Activated CD4-positive, alpha-beta T cell treated with anti-CD3 and anti-CD28 coated beads, Interleukin-2, amount 10 ng/mL, durations not matched to agents 7 days and 5 days (primary cell): ENCODE measurements around the gene OSBPL7. TPM values are rescaled to one million over a fixed set of nuclear protein-coding genes. Genes with fewer than 3 reads are reported as not detected.

Source experiments
- CTCF ChIA-PET: fragments of 350-600 bp; sonication (Branson Sonifier 250); formaldehyde crosslinking; loops from one replicate; lab custom pipeline; 2021; ENCODE audit warnings: antibody characterized with exemption; lab: Charles Lee
- POLR2A ChIA-PET: fragments of 350-600 bp; sonication (Branson Sonifier 250); formaldehyde crosslinking; loops from one replicate; lab custom pipeline; 2021; ENCODE audit warnings: antibody characterized with exemption; lab: Charles Lee
- DNase-seq: peaks from one replicate; pipeline ENCODE4 v3.0.0-alpha.2; 2020
- H3K27ac Mint-ChIP-seq: one replicate; pipeline ENCODE4 v1.8.0; 2021; ENCODE audit warnings: mild to moderate bottlenecking, moderate library complexity, mixed read lengths
- H3K27me3 Mint-ChIP-seq: one replicate; pipeline ENCODE4 v1.8.0; 2021; ENCODE audit warnings: mixed read lengths
- H3K36me3 Mint-ChIP-seq: one replicate; pipeline ENCODE4 v1.8.0; 2021; ENCODE audit warnings: low read depth, mixed read lengths
- H3K4me1 Mint-ChIP-seq: one replicate; pipeline ENCODE4 v1.8.0; 2021; ENCODE audit warnings: mixed read lengths
- H3K4me3 Mint-ChIP-seq: one replicate; pipeline ENCODE4 v1.8.0; 2021; ENCODE audit warnings: mild to moderate bottlenecking, moderate library complexity, mixed read lengths
- H3K9me3 Mint-ChIP-seq: one replicate; pipeline ENCODE4 v1.8.0; 2021; ENCODE audit warnings: mixed read lengths
- total RNA-seq, 2 experiments: library from RNA; stranded (reverse); gene quantifications; one replicate each; pipeline ENCODE4 v1.2.3, GENCODE V29; 2021

OSBPL7 gene
- total RNA-seq, 2 experiments from 2014 or later: 40.8 to 43.8 TPM

GRCh38 chr17:47807421-47807820, 14.2 kb downstream of the OSBPL7 start:
- ChIA-PET CTCF (interaction anchor here (0.5 to 0.7 kb wide), 2 partner anchors 24 to 1379 kb away, joined by 3 to 4 read pairs; partner anchors contain the start of genes LRRC46 and MRPL10), POLR2A (no interaction called here)
- H3K27ac Mint-ChIP-seq: no peak overlapping the region
- peaks cover 15% of the 10 kb centered on the region for H3K36me3 Mint-ChIP-seq
- no peak overlapping the region for H3K4me3 Mint-ChIP-seq
- H3K27me3 Mint-ChIP-seq: no peaks in the 10 kb centered on the region
- H3K4me1 Mint-ChIP-seq: no peaks in the 10 kb centered on the region
- H3K9me3 Mint-ChIP-seq: no peaks in the 10 kb centered on the region
- no peak for DNase-seq

DNA sequence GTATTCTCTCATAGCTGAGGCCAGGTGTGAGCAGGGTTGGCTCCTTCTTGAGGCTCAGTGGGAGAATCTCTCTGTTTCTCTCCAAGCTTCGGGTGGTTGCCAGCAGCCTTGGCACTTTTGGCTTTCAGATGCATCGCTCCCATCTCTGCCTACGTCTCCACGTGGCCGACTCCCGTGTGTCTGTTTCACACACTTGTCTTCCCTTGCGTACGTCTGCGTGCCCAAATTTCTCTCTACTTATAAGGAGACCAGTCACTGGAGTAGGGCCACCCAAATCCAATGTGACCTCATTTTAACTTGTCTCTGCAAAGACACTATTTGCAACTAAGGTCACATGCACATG, 14.7 kb downstream of the OSBPL7 start:
- peaks cover 13% of the 10 kb centered on the region for H3K36me3 Mint-ChIP-seq
- no peaks in the 10 kb centered on the region for H3K4me1 Mint-ChIP-seq
- H3K27me3 Mint-ChIP-seq: no peaks in the 10 kb centered on the region
- no peak overlapping the region for H3K27ac Mint-ChIP-seq
- H3K4me3 Mint-ChIP-seq: no peak overlapping the region
- ChIA-PET CTCF (interaction anchor here (0.5 to 0.7 kb wide), 2 partner anchors 24 to 1380 kb away, joined by 3 to 4 read pairs; partner anchors contain the start of genes LRRC46 and MRPL10), POLR2A (no interaction called here)
- H3K9me3 Mint-ChIP-seq: no peaks in the 10 kb centered on the region
- no peak for DNase-seq

- Mint-ChIP-seq H3K4me3 (no peak overlapping the region), H3K36me3 (peaks cover 12% of the 10 kb centered on the region)
Observed at GRCh38 chr17:47806026-47806912, 15.3 kb downstream of the OSBPL7 start.

GRCh38 chr17:47804461-47804860, 17.1 kb downstream of the OSBPL7 start:
- no peaks in the 10 kb centered on the region for H3K4me1 Mint-ChIP-seq
- H3K27ac Mint-ChIP-seq: no peak overlapping the region
- DNase-seq: no peak
- peaks cover 6% of the 10 kb centered on the region for H3K36me3 Mint-ChIP-seq
- CTCF ChIA-PET: interaction anchor here (0.8 kb wide), 2 partner anchors 10 to 17 kb away, joined by 3 to 4 read pairs; partner anchors contain the start of gene OSBPL7
- H3K27me3 Mint-ChIP-seq: no peaks in the 10 kb centered on the region
- no peak overlapping the region for H3K4me3 Mint-ChIP-seq
- H3K9me3 Mint-ChIP-seq: no peaks in the 10 kb centered on the region
- POLR2A ChIA-PET: no interaction called here

More at GRCh38 chr17:47806026-47806912, 15.3 kb downstream of the OSBPL7 start:
- no peak for DNase-seq
- H3K27ac Mint-ChIP-seq: peak overlapping the region; percentile 36
- H3K9me3 Mint-ChIP-seq: no peaks in the 10 kb centered on the region
- no peaks in the 10 kb centered on the region for H3K27me3 Mint-ChIP-seq
- H3K4me1 Mint-ChIP-seq: no peaks in the 10 kb centered on the region
- ChIA-PET POLR2A (no interaction called here), CTCF (interaction anchor here (0.5 to 0.7 kb wide), 3 partner anchors 25 to 1380 kb away, joined by 3 to 4 read pairs (median 3); partner anchors contain the start of genes LRRC46 and MRPL10)

DNA sequence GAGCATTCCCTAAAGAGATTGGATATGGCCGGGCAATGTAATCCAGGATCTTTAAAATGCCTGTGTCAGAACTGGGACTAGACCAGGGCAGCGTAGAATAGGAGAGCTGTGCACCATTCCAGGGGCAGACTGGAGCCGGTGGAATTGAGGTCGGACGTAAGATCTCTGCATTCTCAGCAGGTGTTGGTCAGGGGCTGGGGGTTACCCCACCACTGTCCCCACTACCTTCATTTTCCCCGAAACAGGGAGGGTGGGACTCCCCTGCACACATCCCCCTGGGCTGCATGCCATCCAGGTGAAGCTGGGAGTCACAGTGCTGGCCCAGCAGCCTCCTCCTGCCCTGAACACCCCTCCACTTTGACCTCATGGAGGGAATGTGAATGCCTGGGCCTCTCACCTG, 17.8 kb downstream of the OSBPL7 start:
- Mint-ChIP-seq H3K36me3 (peaks cover 5% of the 10 kb centered on the region), H3K4me3 (no peak overlapping the region), H3K27me3 (no peaks in the 10 kb centered on the region), H3K4me1 (no peaks in the 10 kb centered on the region), H3K9me3 (no peaks in the 10 kb centered on the region), H3K27ac (no peak overlapping the region)
- no peak for DNase-seq
- ChIA-PET POLR2A (no interaction called here), CTCF (interaction anchor here (0.8 kb wide), 1 partner anchor 11 kb away, joined by 3 read pairs; no protein-coding TSS in a partner anchor)

DNA sequence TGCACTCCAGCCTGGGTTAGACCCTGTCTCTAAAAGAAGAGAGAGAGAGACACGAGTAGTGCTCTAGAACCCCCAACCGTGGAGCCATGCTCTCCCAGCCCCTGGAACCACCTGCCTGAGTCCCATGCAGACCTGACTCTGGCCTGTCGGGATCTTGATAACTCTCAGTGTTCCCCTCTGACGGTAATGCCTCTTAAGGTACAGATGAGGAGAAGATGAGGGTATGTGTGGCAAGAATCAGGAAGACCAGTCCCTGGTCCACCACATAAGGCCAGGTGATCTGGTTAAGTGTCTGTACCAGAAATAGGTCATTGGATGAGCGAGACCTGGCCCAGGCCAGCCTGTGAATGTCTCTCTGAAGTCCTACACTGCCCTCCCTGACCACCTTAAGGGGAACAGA, 18.4 kb downstream of the OSBPL7 start:
- H3K4me1 Mint-ChIP-seq: no peaks in the 10 kb centered on the region
- peaks cover 3% of the 10 kb centered on the region for H3K36me3 Mint-ChIP-seq
- DNase-seq: no peak
- no peaks in the 10 kb centered on the region for H3K9me3 Mint-ChIP-seq
- ChIA-PET POLR2A (no interaction called here), CTCF (no interaction called here)
- H3K4me3 Mint-ChIP-seq: no peak overlapping the region
- H3K27ac Mint-ChIP-seq: no peak overlapping the region
- no peaks in the 10 kb centered on the region for H3K27me3 Mint-ChIP-seq

- Mint-ChIP-seq H3K4me1 (no peaks in the 10 kb centered on the region), H3K36me3 (peaks cover 1% of the 10 kb centered on the region), H3K9me3 (no peaks in the 10 kb centered on the region), H3K27me3 (no peaks in the 10 kb centered on the region), H3K27ac (no peak overlapping the region), H3K4me3 (no peak overlapping the region)
- peak; percentile 73 for DNase-seq
- POLR2A ChIA-PET: no interaction called here
- CTCF ChIA-PET: interaction anchor here (0.8 kb wide), 1 partner anchor 12 kb away, joined by 3 read pairs; no protein-coding TSS in a partner anchor
Observed at GRCh38 chr17:47802341-47803022, 19.1 kb downstream of the OSBPL7 start.

DNA sequence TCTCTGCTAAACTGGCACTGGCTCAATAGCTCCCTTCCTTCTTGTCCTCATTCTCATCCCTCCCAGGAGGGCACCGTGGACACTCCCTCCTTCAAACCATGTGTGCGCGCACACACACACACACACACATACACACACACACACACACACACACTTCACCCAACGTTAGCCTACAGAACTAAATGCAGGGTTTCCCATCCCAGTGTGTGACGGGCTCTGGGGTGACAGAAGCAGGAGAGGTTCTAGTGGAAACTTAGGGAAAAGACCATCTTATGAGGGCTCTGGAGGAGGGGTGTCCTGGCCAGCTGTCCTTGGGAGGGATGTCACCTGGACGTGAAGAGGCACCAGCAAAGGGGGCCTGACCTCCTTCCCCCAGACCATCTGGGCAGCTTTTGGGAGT, 19.7 kb downstream of the OSBPL7 start:
- CTCF ChIA-PET: interaction anchor here (0.8 kb wide), 1 partner anchor 13 kb away, joined by 3 read pairs; no protein-coding TSS in a partner anchor
- H3K36me3 Mint-ChIP-seq: no peaks in the 10 kb centered on the region
- H3K27ac Mint-ChIP-seq: no peak overlapping the region
- no peak overlapping the region for H3K4me3 Mint-ChIP-seq
- DNase-seq: no peak
- H3K4me1 Mint-ChIP-seq: no peaks in the 10 kb centered on the region
- POLR2A ChIA-PET: no interaction called here
- H3K9me3 Mint-ChIP-seq: no peaks in the 10 kb centered on the region
- H3K27me3 Mint-ChIP-seq: peaks cover 1% of the 10 kb centered on the region

- Mint-ChIP-seq H3K4me3 (no peak overlapping the region), H3K36me3 (no peaks in the 10 kb centered on the region), H3K9me3 (no peaks in the 10 kb centered on the region), H3K27me3 (peaks cover 1% of the 10 kb centered on the region), H3K4me1 (no peaks in the 10 kb centered on the region), H3K27ac (no peak overlapping the region)
- POLR2A ChIA-PET: no interaction called here
- CTCF ChIA-PET: no interaction called here
- DNase-seq: no peak
Observed at GRCh38 chr17:47801176-47801765, 20.3 kb downstream of the OSBPL7 start.

DNA sequence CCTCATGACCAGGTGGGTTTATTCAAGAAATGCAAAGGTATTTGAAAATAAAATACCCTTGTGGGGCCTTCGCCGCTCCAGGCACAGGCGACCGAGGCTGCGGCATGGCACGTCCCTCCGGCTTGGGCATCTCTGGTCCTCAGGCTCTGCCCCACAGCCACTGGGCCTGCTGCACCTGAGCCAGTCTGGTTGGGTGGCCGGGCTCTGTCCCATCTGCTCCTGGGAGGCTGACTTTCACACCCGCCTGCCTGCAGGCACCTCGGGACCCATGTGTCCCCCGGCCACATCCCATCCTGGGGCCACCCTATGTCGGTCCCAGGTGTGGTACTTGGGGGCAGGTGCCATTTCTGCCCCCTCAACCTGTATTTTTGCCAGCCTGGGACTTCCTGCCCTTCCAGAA, 20.9 kb downstream of the OSBPL7 start:
- Mint-ChIP-seq H3K36me3 (no peaks in the 10 kb centered on the region), H3K9me3 (no peaks in the 10 kb centered on the region), H3K4me1 (no peaks in the 10 kb centered on the region), H3K4me3 (no peak overlapping the region), H3K27me3 (peaks cover 1% of the 10 kb centered on the region), H3K27ac (no peak overlapping the region)
- POLR2A ChIA-PET: no interaction called here
- CTCF ChIA-PET: no interaction called here
- no peak for DNase-seq

DNA sequence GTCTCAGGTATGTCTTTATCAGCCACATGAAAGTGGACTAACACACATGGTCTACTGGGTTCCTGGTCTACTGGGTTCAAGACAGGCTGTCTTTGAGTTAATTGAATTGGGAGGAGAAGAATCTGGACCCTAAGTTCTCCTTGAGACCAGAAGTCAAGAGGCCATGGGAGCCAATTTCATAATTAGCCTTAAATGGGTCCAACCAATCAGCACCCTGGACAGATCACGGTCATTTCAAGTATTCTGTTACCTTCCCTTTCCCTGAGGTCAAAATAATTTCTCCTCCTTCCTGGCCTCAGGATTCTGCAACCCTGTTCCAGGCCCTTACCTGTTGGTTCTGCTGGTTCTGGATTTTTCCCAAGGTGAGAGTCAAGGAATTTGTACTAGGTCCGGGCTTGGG, 23.8 kb downstream of the OSBPL7 start:
- H3K27ac Mint-ChIP-seq: no peak overlapping the region
- CTCF ChIA-PET: interaction anchor here (1.1 kb wide), 1 partner anchor 100 kb away, joined by 3 read pairs; no protein-coding TSS in a partner anchor
- H3K4me1 Mint-ChIP-seq: no peaks in the 10 kb centered on the region
- no peak overlapping the region for H3K4me3 Mint-ChIP-seq
- H3K9me3 Mint-ChIP-seq: no peaks in the 10 kb centered on the region
- no peaks in the 10 kb centered on the region for H3K36me3 Mint-ChIP-seq
- POLR2A ChIA-PET: no interaction called here
- peaks cover 26% of the 10 kb centered on the region for H3K27me3 Mint-ChIP-seq
- DNase-seq: no peak

DNA sequence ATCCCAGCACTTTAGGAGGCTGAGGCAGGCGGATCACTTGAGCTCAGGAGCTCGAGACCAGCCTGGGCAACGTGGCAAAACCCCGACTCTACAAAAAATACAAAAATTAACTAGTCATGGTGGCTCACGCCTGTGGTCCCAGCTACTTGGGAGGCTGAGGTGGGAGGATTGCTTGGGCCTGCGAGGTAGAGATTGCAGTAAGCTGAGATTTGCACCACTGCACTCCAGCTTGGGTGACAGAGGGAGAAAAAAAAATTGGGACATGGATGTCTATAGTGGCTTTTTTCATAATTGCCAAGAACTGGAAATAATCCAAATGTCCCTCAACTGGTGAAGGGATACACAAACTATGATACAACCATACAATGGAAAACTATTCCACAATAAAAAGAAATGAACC, 28.6 kb downstream of the OSBPL7 start:
- Mint-ChIP-seq H3K9me3 (no peaks in the 10 kb centered on the region), H3K27ac (no peak overlapping the region), H3K36me3 (no peaks in the 10 kb centered on the region), H3K4me3 (no peak overlapping the region), H3K4me1 (peaks cover 9% of the 10 kb centered on the region), H3K27me3 (peaks cover 61% of the 10 kb centered on the region)
- POLR2A ChIA-PET: no interaction called here
- no peak for DNase-seq
- CTCF ChIA-PET: no interaction called here
